Measurements from ENCODE around the gene FARSB. TPM values are rescaled to one million over a fixed set of nuclear protein-coding genes. Genes with fewer than 3 reads are reported as not detected.

The FARSB gene
- total RNA-seq, 1 donor from 2014 or later: 23.1 TPM

GRCh38 chr2:222652491-222653255, 3.2 kb downstream of the FARSB start:
- Histone ChIP-seq H3K27ac (ENCODE audit: low read depth, low read length) (no peak overlapping the region), H3K4me2 (ENCODE audit: low read length) (peak overlapping the region; percentile 3), H3K4me1 (ENCODE audit: insufficient read depth, low read length) (peaks cover 5% of the 10 kb centered on the region), H3K27me3 (ENCODE audit: insufficient read depth, low read length) (no peaks in the 10 kb centered on the region), H3K36me3 (ENCODE audit: insufficient read depth, low read length) (peaks cover 8% of the 10 kb centered on the region), H4K20me1 (ENCODE audit: insufficient read depth, low read length) (peaks cover 27% of the 10 kb centered on the region), H2AFZ (ENCODE audit: low read depth, low read length) (no peak overlapping the region), H3K4me3 (ENCODE audit: insufficient read depth, low read depth, low read length) (no peak overlapping the region), H3K9ac (ENCODE audit: low read length) (no peak overlapping the region), H3K9me3 (ENCODE audit: insufficient read depth, low read depth, low read length) (no peaks in the 10 kb centered on the region), H3K79me2 (ENCODE audit: insufficient read depth, low read length) (peaks cover 83% of the 10 kb centered on the region)
- H3K27ac Mint-ChIP-seq (ENCODE audit: unreplicated experiment): no peak overlapping the region
- no peaks in the 10 kb centered on the region for H3K36me3 Mint-ChIP-seq (ENCODE audit: low read depth, unreplicated experiment)
- FAIRE-seq: no peak
- TF ChIP-seq CTCF (IDR thresholded peaks at IDR 0.05; ENCODE audit: insufficient read depth, low read depth, low read length): no peak
- no peak for TF ChIP-seq EZH2 (IDR thresholded peaks at IDR 0.05; ENCODE audit: insufficient read depth, low read length)
- H3K4me3 Mint-ChIP-seq (ENCODE audit: unreplicated experiment): no peak overlapping the region
- H3K4me1 Mint-ChIP-seq (ENCODE audit: low read depth, unreplicated experiment): peaks cover 2% of the 10 kb centered on the region
- no peaks in the 10 kb centered on the region for H3K9me3 Mint-ChIP-seq (ENCODE audit: unreplicated experiment)
- no peak for DNase-seq (ENCODE audit: low read depth)
- no peaks in the 10 kb centered on the region for H3K27me3 Mint-ChIP-seq (ENCODE audit: low read depth, unreplicated experiment)

GRCh38 chr2:222651718-222652418, 4.0 kb downstream of the FARSB start:
- no peaks in the 10 kb centered on the region for H3K27me3 Mint-ChIP-seq (ENCODE audit: low read depth, unreplicated experiment)
- no peak overlapping the region for H3K27ac Mint-ChIP-seq (ENCODE audit: unreplicated experiment)
- no peak overlapping the region for H2AFZ ChIP-seq (ENCODE audit: low read depth, low read length)
- H3K9me3 ChIP-seq (ENCODE audit: insufficient read depth, low read depth, low read length): no peaks in the 10 kb centered on the region
- H3K36me3 ChIP-seq (ENCODE audit: insufficient read depth, low read length): peaks cover 8% of the 10 kb centered on the region
- no peak for FAIRE-seq
- no peak for DNase-seq (ENCODE audit: low read depth)
- H3K9ac ChIP-seq (ENCODE audit: low read length): no peak overlapping the region
- H3K27me3 ChIP-seq (ENCODE audit: insufficient read depth, low read length): no peaks in the 10 kb centered on the region
- peaks cover 27% of the 10 kb centered on the region for H4K20me1 ChIP-seq (ENCODE audit: insufficient read depth, low read length)
- H3K4me1 ChIP-seq (ENCODE audit: insufficient read depth, low read length): peaks cover 5% of the 10 kb centered on the region
- H3K27ac ChIP-seq (ENCODE audit: low read depth, low read length): no peak overlapping the region
- H3K4me1 Mint-ChIP-seq (ENCODE audit: low read depth, unreplicated experiment): peaks cover 2% of the 10 kb centered on the region
- H3K4me2 ChIP-seq (ENCODE audit: low read length): no peak overlapping the region
- no peak overlapping the region for H3K4me3 ChIP-seq (ENCODE audit: insufficient read depth, low read depth, low read length)
- H3K9me3 Mint-ChIP-seq (ENCODE audit: unreplicated experiment): no peaks in the 10 kb centered on the region
- H3K36me3 Mint-ChIP-seq (ENCODE audit: low read depth, unreplicated experiment): no peaks in the 10 kb centered on the region
- TF ChIP-seq CTCF (IDR thresholded peaks at IDR 0.05; ENCODE audit: insufficient read depth, low read depth, low read length) (no peak), EZH2 (IDR thresholded peaks at IDR 0.05; ENCODE audit: insufficient read depth, low read length) (no peak)
- no peak overlapping the region for H3K4me3 Mint-ChIP-seq (ENCODE audit: unreplicated experiment)
- H3K79me2 ChIP-seq (ENCODE audit: insufficient read depth, low read length): peaks cover 82% of the 10 kb centered on the region
